CD4-positive, alpha-beta memory T cell (primary cell): ENCODE results near the gene CRTC3. TPM values are rescaled to one million over a fixed set of nuclear protein-coding genes. Genes with fewer than 3 reads are reported as not detected.

Source experiments
- CTCF ChIA-PET: fragments of 350-600 bp; sonication (Branson Sonifier 250); formaldehyde crosslinking; loops from one replicate; lab custom pipeline; 2021; ENCODE audit warnings: inconsistent platforms; ENCODE audit not compliant: partially characterized antibody; lab: Charles Lee
- POLR2A ChIA-PET: fragments of 350-600 bp; sonication (Branson Sonifier 250); formaldehyde crosslinking; loops from one replicate; lab custom pipeline; 2021; ENCODE audit not compliant: partially characterized antibody; lab: Charles Lee
- DNase-seq, 5 donors: peaks; one replicate each; pipeline versions ENCODE4 v3.0.0 to v3.0.0-alpha.2; 2020 to 2022; ENCODE audit warnings: mixed read lengths in 1 of 5
- H3K27ac ChIP-seq: one replicate; pipeline ENCODE4 v1.7.0; 2013; ENCODE audit warnings: low read depth, low read length
- H3K27me3 ChIP-seq: 2 replicates; pipeline ENCODE4 v1.7.0; 2013; ENCODE audit warnings: mild to moderate bottlenecking, low read length, moderate library complexity; ENCODE audit not compliant: insufficient read depth
- H3K36me3 ChIP-seq: 2 replicates; pipeline ENCODE4 v1.7.0; 2013; ENCODE audit warnings: mild to moderate bottlenecking, low read length, moderate library complexity; ENCODE audit not compliant: insufficient read depth
- H3K4me1 ChIP-seq: 2 replicates; pipeline ENCODE4 v1.7.0; 2013; ENCODE audit warnings: mild to moderate bottlenecking, low read length, moderate library complexity; ENCODE audit not compliant: insufficient read depth
- H3K4me3 ChIP-seq, 2 donors: one replicate each; pipeline ENCODE4 v1.7.0; 2013; ENCODE audit warnings: low read length in 2 of 2, mild to moderate bottlenecking in 1 of 2
- H3K9me3 ChIP-seq, 2 donors: one replicate each; pipeline ENCODE4 v1.7.0; 2013; ENCODE audit warnings: low read length in 2 of 2, control low read depth in 1 of 2; ENCODE audit not compliant: control insufficient read depth in 1 of 2
- H3K27ac Mint-ChIP-seq, 7 donors: one replicate each; pipeline ENCODE4 v1.8.0; 2020 to 2021; ENCODE audit warnings: mixed read lengths in 7 of 7, mild to moderate bottlenecking in 6 of 7, inconsistent platforms in 3 of 7, moderate library complexity in 3 of 7
- H3K27me3 Mint-ChIP-seq, 2 donors: one replicate each; pipeline ENCODE4 v1.8.0; 2020 to 2021; ENCODE audit warnings: mixed read lengths in 2 of 2
- H3K36me3 Mint-ChIP-seq, 2 donors: one replicate each; pipeline ENCODE4 v1.8.0; 2020 to 2021; ENCODE audit warnings: mixed read lengths in 2 of 2, inconsistent platforms in 1 of 2, mild to moderate bottlenecking in 1 of 2
- H3K4me1 Mint-ChIP-seq, 4 donors: one replicate each; pipeline ENCODE4 v1.8.0; 2020 to 2021; ENCODE audit warnings: mixed read lengths in 4 of 4, mild to moderate bottlenecking in 1 of 4
- H3K4me3 Mint-ChIP-seq, 8 donors: one replicate each; pipeline ENCODE4 v1.8.0; 2020 to 2021; ENCODE audit warnings: mixed read lengths in 8 of 8, mild to moderate bottlenecking in 7 of 8, moderate library complexity in 6 of 8, inconsistent platforms in 3 of 8
- H3K9me3 Mint-ChIP-seq, 8 donors: one replicate each; pipeline ENCODE4 v1.8.0; 2020 to 2021; ENCODE audit warnings: mixed read lengths in 8 of 8, mild to moderate bottlenecking in 5 of 8, inconsistent platforms in 3 of 8, moderate library complexity in 1 of 8
- intact Hi-C: fragments of 100-400 bp; cut with micrococcal nuclease; formaldehyde crosslinking; loops from one replicate; pipeline ENCODE4 v1.15.1; 2023
- polyA plus RNA-seq, 2 donors: library from polyadenylated mRNA; unstranded; fragments of 300-500 nt; fragmentation: Illumina TruSeq; gene quantifications; one replicate each; pipeline ENCODE4 v1.2.3, GENCODE V29; 2021
- total RNA-seq, 2 experiments: library from RNA; stranded (reverse); gene quantifications; one replicate each; pipeline ENCODE4 v1.2.3, GENCODE V29; 2021

Gene CRTC3
- total and polyA plus RNA-seq, 4 experiments from 2014 or later, result 14.5 to 75.5 (median 56.3) TPM

DNA sequence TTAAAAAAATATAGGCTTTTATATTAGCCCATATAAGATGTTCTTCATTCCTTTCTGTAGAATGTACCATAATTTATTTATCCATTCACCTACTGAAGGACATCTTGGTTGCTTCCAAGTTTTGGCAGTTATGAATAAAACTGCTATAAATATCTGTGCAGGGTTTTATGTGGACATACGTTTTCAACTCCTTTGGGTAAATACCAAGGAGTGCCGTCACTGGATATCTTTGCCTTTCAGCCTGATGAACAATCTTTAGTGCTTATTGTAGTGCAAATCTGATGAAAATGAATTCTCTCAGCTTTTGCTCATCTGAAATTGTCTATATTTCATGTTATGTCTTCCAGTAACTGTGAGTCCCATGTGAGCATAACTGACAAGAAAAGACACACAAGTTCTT is 160.9 kb downstream of the CRTC3 start:
- no peaks in the 10 kb centered on the region for H3K27me3 Mint-ChIP-seq
- H3K4me1 ChIP-seq, result peaks cover 15% of the 10 kb centered on the region
- intact Hi-C loops, result no loop called here
- H3K9me3 ChIP-seq, result no peaks in the 10 kb centered on the region
- no peak overlapping the region for H3K4me3 ChIP-seq
- no peak for DNase-seq
- ChIA-PET CTCF (interaction anchor here (8.9 kb wide), 1 partner anchor 42 kb away, joined by 70 read pairs; no protein-coding TSS in a partner anchor), POLR2A (interaction anchor here (1.0 kb wide), 1 partner anchor 34 kb away, joined by 3 read pairs; no protein-coding TSS in a partner anchor)
- H3K9me3 Mint-ChIP-seq, result peaks cover 0 to 6% (median 2%) of the 10 kb centered on the region in 8 donors
- no peak overlapping the region for H3K27ac ChIP-seq
- H3K36me3 Mint-ChIP-seq, result no peaks in the 10 kb centered on the region
- H3K36me3 ChIP-seq, result no peaks in the 10 kb centered on the region
- no peaks in the 10 kb centered on the region for H3K27me3 ChIP-seq
- peaks cover 8 to 14% (median 12%) of the 10 kb centered on the region in 4 donors for H3K4me1 Mint-ChIP-seq
- H3K27ac Mint-ChIP-seq, result no peak overlapping the region
- no peak overlapping the region for H3K4me3 Mint-ChIP-seq

DNA sequence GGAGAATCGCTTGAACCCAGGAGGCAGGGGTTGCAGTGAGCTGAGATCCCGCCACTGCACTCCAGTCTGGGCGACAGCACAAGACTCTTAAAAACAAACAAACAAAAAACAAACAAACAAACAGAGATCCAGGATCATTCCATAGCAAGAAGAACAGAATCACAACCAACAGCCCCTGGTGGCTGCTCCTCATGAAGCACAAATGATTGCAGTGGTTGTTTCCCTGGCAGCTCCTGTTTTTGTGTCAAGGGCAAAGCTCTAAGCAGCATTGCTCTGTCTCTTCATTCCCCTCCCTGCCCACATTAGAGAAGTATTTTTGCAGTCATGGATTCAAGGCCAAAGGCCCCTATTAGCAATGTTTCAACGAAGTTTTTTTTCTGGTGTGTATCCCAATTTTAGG is 161.6 kb downstream of the CRTC3 start:
- H3K27me3 ChIP-seq, result no peaks in the 10 kb centered on the region
- no peak for DNase-seq
- no peaks in the 10 kb centered on the region for H3K36me3 ChIP-seq
- no peaks in the 10 kb centered on the region for H3K9me3 ChIP-seq
- H3K27me3 Mint-ChIP-seq, result no peaks in the 10 kb centered on the region
- H3K27ac Mint-ChIP-seq, result no peak overlapping the region
- no peaks in the 10 kb centered on the region for H3K36me3 Mint-ChIP-seq
- no peak overlapping the region for H3K4me3 ChIP-seq
- no peak overlapping the region for H3K4me3 Mint-ChIP-seq
- peaks cover 7% of the 10 kb centered on the region for H3K4me1 ChIP-seq
- no peak overlapping the region for H3K27ac ChIP-seq
- peaks cover 0 to 6% (median 2%) of the 10 kb centered on the region in 8 donors for H3K9me3 Mint-ChIP-seq
- POLR2A ChIA-PET, result interaction anchor here (1.0 kb wide), 1 partner anchor 35 kb away, joined by 3 read pairs; no protein-coding TSS in a partner anchor
- CTCF ChIA-PET, result interaction anchor here (8.9 kb wide), 1 partner anchor 42 kb away, joined by 70 read pairs; no protein-coding TSS in a partner anchor
- peaks cover 7 to 10% (median 8%) of the 10 kb centered on the region in 4 donors for H3K4me1 Mint-ChIP-seq
- intact Hi-C loops, result no loop called here

DNA sequence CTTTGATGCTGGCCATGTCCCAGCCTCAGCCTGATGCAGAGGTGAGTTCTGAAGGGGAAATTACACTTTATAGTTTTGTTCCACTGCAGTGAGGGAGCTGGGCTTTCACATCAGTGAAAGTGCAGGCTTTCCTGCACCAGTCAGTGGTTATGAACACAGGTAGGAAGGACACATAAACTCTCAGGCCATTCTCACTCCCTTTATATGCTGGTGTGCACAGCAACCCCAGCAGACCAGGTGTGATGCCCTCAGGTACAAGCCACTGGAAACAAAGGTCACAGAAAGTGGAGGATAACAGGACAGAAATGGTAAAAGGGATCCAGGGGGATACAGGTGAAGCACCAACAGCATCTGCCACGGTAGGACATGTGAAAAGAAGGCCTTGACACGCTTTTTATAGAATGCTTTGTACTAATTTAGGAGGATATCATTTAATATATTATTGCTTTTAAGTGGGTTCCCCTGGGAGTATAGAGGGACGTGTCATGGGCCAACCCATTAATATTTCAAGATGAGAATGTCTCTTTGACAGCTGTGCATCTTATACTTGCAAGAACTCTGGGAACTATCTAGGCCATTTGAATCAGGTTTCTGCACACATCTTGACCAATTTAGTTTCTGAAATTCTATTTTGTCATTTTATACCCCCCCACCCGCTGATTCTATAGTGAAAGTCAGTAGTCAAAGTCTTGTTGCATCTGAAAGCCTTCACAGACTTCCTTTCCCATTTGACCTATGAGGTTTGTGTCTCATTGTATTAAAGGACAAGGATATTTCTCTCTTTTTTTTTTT is 162.5 kb downstream of the CRTC3 start:
- Mint-ChIP-seq H3K9me3 (peaks cover 0 to 6% (median 2%) of the 10 kb centered on the region in 8 donors), H3K36me3 (no peaks in the 10 kb centered on the region), H3K4me3 (no peak overlapping the region), H3K27me3 (no peaks in the 10 kb centered on the region), H3K4me1 (peaks cover 0 to 3% (median under 1%) of the 10 kb centered on the region in 4 donors), H3K27ac (no peak overlapping the region)
- ChIA-PET CTCF (interaction anchor here (1.0 to 8.9 kb wide), 6 partner anchors 10 to 372 kb away, joined by 3 to 70 read pairs (median 4); no protein-coding TSS in a partner anchor), POLR2A (no interaction called here)
- no peak overlapping the region for H3K4me3 ChIP-seq
- H3K27me3 ChIP-seq, result no peaks in the 10 kb centered on the region
- no peak overlapping the region for H3K27ac ChIP-seq
- no peaks in the 10 kb centered on the region for H3K36me3 ChIP-seq
- no peaks in the 10 kb centered on the region for H3K9me3 ChIP-seq
- DNase-seq, result no peak
- H3K4me1 ChIP-seq, result no peaks in the 10 kb centered on the region
- intact Hi-C loops, result no loop called here

Other genes with a start within 250 kb of the CRTC3 start
- gene ZNF774, start 177.6 kb upstream of the CRTC3 start, total RNA-seq, result under 1 TPM; 0.78 to 0.81 TPM
- gene ZNF774, start 177.6 kb upstream of the CRTC3 start, polyA plus RNA-seq, result not detected
- gene IQGAP1, start 141.7 kb upstream of the CRTC3 start, total RNA-seq, result 100 to 1,000 TPM; 128 to 132 TPM
- gene IQGAP1, start 141.7 kb upstream of the CRTC3 start, polyA plus RNA-seq, result 100 to 1,000 TPM in 1 of 2 donors, 10 to 100 TPM in 1; 86.1 to 121 TPM
- gene BLM, start 187.4 kb downstream of the CRTC3 start, total RNA-seq, result 1 to 10 TPM; 6.5 to 8.9 TPM
- 1 to 10 TPM; 1.2 to 5.5 TPM for gene BLM, start 187.4 kb downstream of the CRTC3 start, polyA plus RNA-seq